Loucy (cell line): Measurements from ENCODE around the gene NCAM1.

Experiments used
- H2AFZ ChIP-seq: fragments of 200-600 bp; sonication (generic); 2 replicates; pipeline ENCODE4 v1.6.0; 2016; ENCODE audit warnings: antibody characterized with exemption, mild to moderate bottlenecking, low read length, moderate library complexity
- H3F3A ChIP-seq: fragments of 200-600 bp; 2 replicates; pipeline ENCODE4 v1.6.0; 2016; ENCODE audit warnings: antibody characterized with exemption, low read depth, mild to moderate bottlenecking
- H3K27me3 ChIP-seq: fragments of 200-600 bp; sonication (generic); 2 replicates; pipeline ENCODE4 v1.6.1; 2014; ENCODE audit warnings: low read length, mild to moderate bottlenecking; ENCODE audit not compliant: insufficient read depth, poor library complexity, severe bottlenecking
- H3K36me3 ChIP-seq: fragments of 200-600 bp; sonication (generic); 2 replicates; pipeline ENCODE4 v1.6.1; 2016; ENCODE audit warnings: low read length; ENCODE audit not compliant: insufficient read depth
- H3K4me1 ChIP-seq: fragments of 200-600 bp; sonication (generic); 2 replicates; pipeline ENCODE4 v1.5.1; 2014; ENCODE audit warnings: low read length, mild to moderate bottlenecking; ENCODE audit not compliant: insufficient read depth, poor library complexity, severe bottlenecking
- H3K4me2 ChIP-seq: fragments of 200-600 bp; sonication (generic); 2 replicates; pipeline ENCODE4 v1.6.0; 2014; ENCODE audit warnings: antibody characterized with exemption, low read length, low read depth, mild to moderate bottlenecking; ENCODE audit not compliant: poor library complexity, severe bottlenecking
- H3K4me3 ChIP-seq: fragments of 200-600 bp; sonication (generic); 2 replicates; pipeline ENCODE4 v1.5.1; 2014; ENCODE audit warnings: low read length, mild to moderate bottlenecking, mixed read lengths; ENCODE audit not compliant: poor library complexity, severe bottlenecking
- H3K79me2 ChIP-seq: fragments of 200-600 bp; sonication (generic); 2 replicates; pipeline ENCODE4 v1.6.1; 2014; ENCODE audit warnings: low read length; ENCODE audit not compliant: insufficient read depth
- H3K9ac ChIP-seq: fragments of 200-600 bp; sonication (generic); 2 replicates; pipeline ENCODE4 v1.6.0; 2014; ENCODE audit warnings: mild to moderate bottlenecking, low read depth, low read length, moderate library complexity; ENCODE audit not compliant: poor library complexity, severe bottlenecking
- H3K9me2 ChIP-seq: fragments of 200-600 bp; sonication (generic); replicated peaks from 2 replicates; pipeline ENCODE4 v1.6.1; 2016; ENCODE audit warnings: low read depth, low read length, mixed read lengths
- H3K9me3 ChIP-seq: fragments of 200-600 bp; sonication (generic); 2 replicates; pipeline ENCODE4 v1.6.1; 2014; ENCODE audit warnings: mild to moderate bottlenecking, antibody characterized with exemption, low read length, low read depth; ENCODE audit not compliant: insufficient read depth
- H4K20me1 ChIP-seq: fragments of 200-600 bp; sonication (generic); 2 replicates; pipeline ENCODE4 v1.6.0; 2014; ENCODE audit warnings: antibody characterized with exemption, low read length, mild to moderate bottlenecking; ENCODE audit not compliant: insufficient read depth, poor library complexity, severe bottlenecking
- EZH2phosphoT487 ChIP-seq: fragments of 200-600 bp; IDR thresholded peaks from 2 replicates; pipeline ENCODE4 v1.6.1; 2018; ENCODE audit warnings: antibody characterized with exemption, mild to moderate bottlenecking, moderate library complexity, borderline replicate concordance
- TF ChIP-seq, protein P1 (sequence below): fragments of 200-600 bp; sonication (generic); conservative IDR thresholded peaks from 2 replicates; pipeline ENCODE4 v1.5.1; 2014; ENCODE audit warnings: mild to moderate bottlenecking, antibody characterized with exemption, low read length

The NCAM1 gene

DNA sequence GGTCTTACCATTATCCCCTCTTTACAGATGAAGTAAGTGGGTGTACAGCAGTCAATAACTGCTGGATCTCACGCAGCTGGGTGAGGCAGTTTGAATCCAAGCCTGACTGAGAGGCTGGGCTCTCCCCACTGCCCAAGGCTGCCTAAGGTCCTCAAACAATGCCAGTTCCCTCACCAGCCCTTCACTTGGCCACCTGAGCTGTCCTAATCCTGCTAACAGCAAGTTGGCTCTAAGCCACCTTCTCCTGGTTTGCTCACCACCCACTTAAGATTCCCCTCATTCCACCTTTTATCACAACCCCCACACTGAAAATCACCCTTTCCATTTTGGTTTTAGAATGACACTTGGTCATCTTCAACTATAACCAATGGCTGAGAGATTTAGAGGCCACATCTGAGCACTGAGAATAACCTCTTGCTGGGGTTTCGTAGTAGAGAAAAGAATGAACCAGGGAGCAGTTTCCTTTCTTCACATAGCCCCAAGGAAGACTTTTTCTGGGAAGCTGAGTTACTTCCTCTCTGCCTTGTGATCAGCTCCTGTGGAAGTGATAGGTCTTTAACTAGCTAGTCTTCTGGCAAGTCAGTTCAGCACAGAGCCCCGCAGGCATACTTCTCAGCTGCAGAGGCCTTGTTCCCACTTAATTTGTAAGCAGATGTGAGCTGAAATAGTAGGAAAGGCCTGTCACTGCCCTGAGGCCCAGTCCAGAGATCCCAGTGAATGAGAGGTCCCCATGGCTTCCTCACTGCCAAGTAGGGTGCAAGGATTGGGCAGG, 295.4 kb downstream of the NCAM1 start:
- H3K4me2 ChIP-seq = no peak overlapping the region
- H3F3A ChIP-seq = no peaks in the 10 kb centered on the region
- no peaks in the 10 kb centered on the region for H3K79me2 ChIP-seq

DNA sequence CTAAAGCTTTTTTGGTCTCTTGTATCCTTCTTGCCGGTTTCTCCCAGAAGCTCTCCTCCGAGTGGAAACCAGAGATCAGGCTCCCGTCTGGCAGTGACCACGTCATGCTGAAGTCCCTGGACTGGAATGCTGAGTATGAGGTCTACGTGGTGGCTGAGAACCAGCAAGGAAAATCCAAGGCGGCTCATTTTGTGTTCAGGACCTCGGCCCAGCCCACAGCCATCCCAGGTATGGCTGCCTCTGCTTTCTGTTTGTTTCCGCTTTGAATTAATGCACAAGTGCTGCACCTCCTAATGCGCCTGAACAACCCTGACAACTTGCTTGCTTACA, 298.8 kb downstream of the NCAM1 start:
- Histone ChIP-seq H3F3A (no peaks in the 10 kb centered on the region), H2AFZ (no peak overlapping the region), H3K9ac (no peak overlapping the region), H3K9me3 (no peaks in the 10 kb centered on the region), H3K4me1 (no peaks in the 10 kb centered on the region), H4K20me1 (no peaks in the 10 kb centered on the region), H3K79me2 (no peaks in the 10 kb centered on the region), H3K27me3 (no peaks in the 10 kb centered on the region), H3K9me2 (no peaks in the 10 kb centered on the region), H3K4me3 (no peak overlapping the region), H3K4me2 (no peak overlapping the region), H3K36me3 (no peaks in the 10 kb centered on the region)
- TF ChIP-seq, protein P1, sequence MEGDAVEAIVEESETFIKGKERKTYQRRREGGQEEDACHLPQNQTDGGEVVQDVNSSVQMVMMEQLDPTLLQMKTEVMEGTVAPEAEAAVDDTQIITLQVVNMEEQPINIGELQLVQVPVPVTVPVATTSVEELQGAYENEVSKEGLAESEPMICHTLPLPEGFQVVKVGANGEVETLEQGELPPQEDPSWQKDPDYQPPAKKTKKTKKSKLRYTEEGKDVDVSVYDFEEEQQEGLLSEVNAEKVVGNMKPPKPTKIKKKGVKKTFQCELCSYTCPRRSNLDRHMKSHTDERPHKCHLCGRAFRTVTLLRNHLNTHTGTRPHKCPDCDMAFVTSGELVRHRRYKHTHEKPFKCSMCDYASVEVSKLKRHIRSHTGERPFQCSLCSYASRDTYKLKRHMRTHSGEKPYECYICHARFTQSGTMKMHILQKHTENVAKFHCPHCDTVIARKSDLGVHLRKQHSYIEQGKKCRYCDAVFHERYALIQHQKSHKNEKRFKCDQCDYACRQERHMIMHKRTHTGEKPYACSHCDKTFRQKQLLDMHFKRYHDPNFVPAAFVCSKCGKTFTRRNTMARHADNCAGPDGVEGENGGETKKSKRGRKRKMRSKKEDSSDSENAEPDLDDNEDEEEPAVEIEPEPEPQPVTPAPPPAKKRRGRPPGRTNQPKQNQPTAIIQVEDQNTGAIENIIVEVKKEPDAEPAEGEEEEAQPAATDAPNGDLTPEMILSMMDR = no peak
- TF ChIP-seq EZH2phosphoT487 = no peak

More for the DNA sequence above, 295.4 kb downstream of the NCAM1 start:
- H3K9ac ChIP-seq = no peak overlapping the region
- no peaks in the 10 kb centered on the region for H3K9me2 ChIP-seq
- no peaks in the 10 kb centered on the region for H3K9me3 ChIP-seq
- no peaks in the 10 kb centered on the region for H3K4me1 ChIP-seq
- no peaks in the 10 kb centered on the region for H3K36me3 ChIP-seq
- no peaks in the 10 kb centered on the region for H4K20me1 ChIP-seq
- TF ChIP-seq, protein P1 = no peak
- no peak for TF ChIP-seq EZH2phosphoT487
- H3K4me3 ChIP-seq = no peak overlapping the region
- no peaks in the 10 kb centered on the region for H3K27me3 ChIP-seq
- H2AFZ ChIP-seq = no peak overlapping the region

DNA sequence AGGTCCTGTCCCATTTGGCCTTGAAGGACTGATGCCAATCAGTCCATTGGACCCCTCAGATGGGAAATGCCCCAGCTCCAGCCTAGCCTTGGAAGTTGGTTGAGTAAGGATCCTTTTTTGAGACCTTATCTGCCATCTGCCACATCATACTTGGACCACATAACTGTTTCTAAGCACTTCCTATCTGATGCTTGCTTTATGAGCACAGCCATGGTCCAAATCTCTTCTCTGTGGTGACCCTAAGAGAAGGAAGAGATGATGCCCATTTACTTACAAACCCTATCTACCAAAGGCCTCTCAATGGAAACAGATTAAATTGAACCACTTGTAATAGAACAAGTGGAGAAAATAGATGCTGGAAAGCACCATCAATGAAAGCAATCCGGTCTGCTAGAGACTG, 299.3 kb downstream of the NCAM1 start:
- Histone ChIP-seq H3K9ac (no peak overlapping the region), H3K9me3 (no peaks in the 10 kb centered on the region)

More for the DNA sequence above, 299.3 kb downstream of the NCAM1 start:
- H3K4me3 ChIP-seq = no peak overlapping the region
- H2AFZ ChIP-seq = no peak overlapping the region
- no peaks in the 10 kb centered on the region for H3K27me3 ChIP-seq
- no peaks in the 10 kb centered on the region for H3F3A ChIP-seq
- H3K9me2 ChIP-seq = no peaks in the 10 kb centered on the region
- H3K36me3 ChIP-seq = no peaks in the 10 kb centered on the region
- H3K79me2 ChIP-seq = no peaks in the 10 kb centered on the region
- H3K4me2 ChIP-seq = no peak overlapping the region
- no peak for TF ChIP-seq EZH2phosphoT487
- TF ChIP-seq, protein P1 = no peak
- H3K4me1 ChIP-seq = no peaks in the 10 kb centered on the region
- no peaks in the 10 kb centered on the region for H4K20me1 ChIP-seq
